IMR-90 (cell line): ENCODE results near the gene SLC9A7. TPM values are rescaled to one million over a fixed set of nuclear protein-coding genes. Genes with fewer than 3 reads are reported as not detected.

Experiments used
- ATAC-seq: fragments of 200-7000 bp; cut with Tn5 transposase; 2 replicates; pipeline ENCODE4 v1.9.1; 2020; ENCODE audit warnings: low read depth, mild to moderate bottlenecking, moderate library complexity
- BruUV-seq: library from RNA; stranded (reverse); fragments of 400-500 nt; replicated peaks from 2 replicates; lab custom pipeline; 2021; lab: Mats Ljungman, UMichigan
- CTCF ChIA-PET: fragments of 300-600 bp; formaldehyde crosslinking; extraction: SDS; loops from one replicate; lab custom pipeline; 2021; ENCODE audit warnings: antibody characterized with exemption; lab: Yijun Ruan, JAX
- POLR2A ChIA-PET: fragments of 300-600 bp; sonication (Branson Sonifier 250); formaldehyde crosslinking; loops from one replicate; lab custom pipeline; 2022; ENCODE audit warnings: antibody characterized with exemption; ENCODE audit not compliant: unreplicated experiment; lab: Charles Lee
- DNase-seq: peaks from one replicate; pipeline ENCODE4 v3.0.0; 2013
- H2AFZ ChIP-seq: replicated peaks from 2 replicates; pipeline ENCODE3; 2013; ENCODE audit warnings: low read length, mild to moderate bottlenecking; ENCODE audit not compliant: poor library complexity
- H2AK5ac ChIP-seq: 2 replicates; pipeline ENCODE4 v1.6.1; 2013; ENCODE audit warnings: low read depth, low read length, inconsistent platforms
- H2AK9ac ChIP-seq: replicated peaks from 2 replicates; pipeline ENCODE3; 2013; ENCODE audit warnings: mild to moderate bottlenecking, low read depth, low read length, moderate library complexity; ENCODE audit not compliant: poor library complexity
- H2BK120ac ChIP-seq: 2 replicates; pipeline ENCODE4 v1.6.1; 2013; ENCODE audit warnings: low read depth, low read length, inconsistent platforms
- H2BK15ac ChIP-seq: 3 replicates; pipeline ENCODE4 v1.6.1; 2013; ENCODE audit warnings: low read depth, low read length, inconsistent platforms
- H2BK20ac ChIP-seq: 2 replicates; pipeline ENCODE4 v1.6.1; 2013; ENCODE audit warnings: low read depth, mild to moderate bottlenecking, inconsistent platforms, low read length, moderate library complexity
- H2BK5ac ChIP-seq: 2 replicates; pipeline ENCODE4 v1.6.1; 2013; ENCODE audit warnings: mild to moderate bottlenecking, low read depth, low read length, inconsistent platforms; ENCODE audit not compliant: poor library complexity, severe bottlenecking
- H3K14ac ChIP-seq: replicated peaks from 2 replicates; pipeline ENCODE4 v1.6.1; 2013; ENCODE audit warnings: low read depth, low read length, inconsistent platforms
- H3K18ac ChIP-seq: 2 replicates; pipeline ENCODE4 v1.6.1; 2013; ENCODE audit warnings: low read depth, low read length, control low read depth
- H3K23ac ChIP-seq: 2 replicates; pipeline ENCODE4 v1.6.1; 2013; ENCODE audit warnings: low read depth, low read length, inconsistent platforms
- H3K27ac ChIP-seq: 2 replicates; pipeline ENCODE4 v1.5.1; 2013; ENCODE audit warnings: mild to moderate bottlenecking, control low read depth, low read length; ENCODE audit not compliant: insufficient read depth
- H3K27me3 ChIP-seq: 2 replicates; pipeline ENCODE4 v1.6.1; 2013; ENCODE audit warnings: low read length; ENCODE audit not compliant: control insufficient read depth, insufficient read depth
- H3K36me3 ChIP-seq: 2 replicates; pipeline ENCODE4 v1.6.1; 2013; ENCODE audit warnings: low read length, mixed read lengths; ENCODE audit not compliant: control insufficient read depth, insufficient read depth
- H3K4ac ChIP-seq: 2 replicates; pipeline ENCODE4 v1.6.1; 2013; ENCODE audit warnings: low read depth, low read length, inconsistent platforms
- H3K4me1 ChIP-seq: 2 replicates; pipeline ENCODE4 v1.6.1; 2013; ENCODE audit warnings: low read length, mixed read lengths; ENCODE audit not compliant: control insufficient read depth, insufficient read depth
- H3K4me2 ChIP-seq: 2 replicates; pipeline ENCODE4 v1.6.1; 2013; ENCODE audit warnings: low read depth, mild to moderate bottlenecking, control low read depth, low read length, moderate library complexity
- H3K4me3 ChIP-seq: 2 replicates; pipeline ENCODE4 v1.5.1; 2013; ENCODE audit warnings: low read depth, mild to moderate bottlenecking, control low read depth, low read length, moderate library complexity; ENCODE audit not compliant: insufficient read depth
- H3K56ac ChIP-seq: 2 replicates; pipeline ENCODE4 v1.6.1; 2013; ENCODE audit warnings: low read length, inconsistent platforms; ENCODE audit not compliant: insufficient read depth; ENCODE audit errors: extremely low read depth
- H3K79me1 ChIP-seq, 2 experiments: 2 replicates each; pipeline ENCODE4 v1.6.1; 2013; ENCODE audit warnings: low read length in 2 of 2, inconsistent platforms in 1 of 2, low read depth in 1 of 2
- H3K9ac ChIP-seq: 2 replicates; pipeline ENCODE4 v1.6.1; 2013; ENCODE audit warnings: low read depth, low read length, control low read depth
- H3K9me1 ChIP-seq: 2 replicates; pipeline ENCODE4 v1.6.1; 2013; ENCODE audit warnings: low read length, inconsistent platforms; ENCODE audit not compliant: insufficient read depth
- H3K9me3 ChIP-seq: 2 replicates; pipeline ENCODE4 v1.6.1; 2013; ENCODE audit warnings: low read length; ENCODE audit not compliant: control insufficient read depth, insufficient read depth
- H4K20me1 ChIP-seq: 2 replicates; pipeline ENCODE4 v1.6.1; 2013; ENCODE audit warnings: low read length, inconsistent platforms; ENCODE audit not compliant: insufficient read depth
- H4K5ac ChIP-seq: 2 replicates; pipeline ENCODE4 v1.6.1; 2013; ENCODE audit warnings: mild to moderate bottlenecking, low read depth, low read length, control low read depth
- H4K8ac ChIP-seq, 2 experiments: 2 replicates each; pipeline ENCODE4 v1.6.1; 2013; ENCODE audit warnings: low read depth in 2 of 2, low read length in 2 of 2, control low read depth in 1 of 2, inconsistent platforms in 1 of 2
- H4K91ac ChIP-seq: 2 replicates; pipeline ENCODE4 v1.6.1; 2013; ENCODE audit warnings: low read depth, low read length, inconsistent platforms; ENCODE audit not compliant: insufficient read depth
- BHLHE40 ChIP-seq: fragments of 150-350 bp; IDR thresholded peaks from 2 replicates; pipeline ENCODE4 v1.6.1; 2016; ENCODE audit warnings: mild to moderate bottlenecking, low read depth, low read length
- CEBPB ChIP-seq: IDR thresholded peaks from 2 replicates; pipeline ENCODE4 v1.6.1; 2012; ENCODE audit warnings: low read depth, low read length, improper control_type of control experiment
- ELK1 ChIP-seq: fragments of 150-350 bp; IDR thresholded peaks from 2 replicates; pipeline ENCODE4 v1.6.1; 2016; ENCODE audit warnings: low read depth, mild to moderate bottlenecking, low read length, moderate library complexity, borderline replicate concordance
- FOS ChIP-seq: fragments of 150-350 bp; IDR thresholded peaks from 2 replicates; pipeline ENCODE4 v1.6.1; 2016; ENCODE audit warnings: low read depth, low read length
- MAFK ChIP-seq: IDR thresholded peaks from 2 replicates; pipeline ENCODE4 v1.6.1; 2012; ENCODE audit warnings: low read depth, low read length, improper control_type of control experiment
- MAZ ChIP-seq: IDR thresholded peaks from 2 replicates; pipeline ENCODE4 v1.6.1; 2012; ENCODE audit warnings: low read depth, mild to moderate bottlenecking, low read length, improper control_type of control experiment, moderate library complexity, borderline replicate concordance
- MXI1 ChIP-seq: IDR thresholded peaks from 2 replicates; pipeline ENCODE4 v1.6.1; 2012; ENCODE audit warnings: low read depth, mild to moderate bottlenecking, low read length, moderate library complexity, borderline replicate concordance
- NFE2L2 ChIP-seq: fragments of 150-350 bp; IDR thresholded peaks from 2 replicates; pipeline ENCODE4 v1.6.1; 2016; ENCODE audit warnings: low read depth, mild to moderate bottlenecking, low read length
- POLR2A ChIP-seq: IDR thresholded peaks from 2 replicates; pipeline ENCODE4 v1.6.1; 2012; ENCODE audit warnings: mild to moderate bottlenecking, low read depth, low read length
- RAD21 ChIP-seq: IDR thresholded peaks from 2 replicates; pipeline ENCODE4 v1.6.1; 2012; ENCODE audit warnings: low read length, improper control_type of control experiment
- RCOR1 ChIP-seq: IDR thresholded peaks from 2 replicates; pipeline ENCODE4 v1.6.1; 2012; ENCODE audit warnings: mild to moderate bottlenecking, low read length, improper control_type of control experiment; ENCODE audit not compliant: insufficient replicate concordance
- RFX5 ChIP-seq: IDR thresholded peaks from 2 replicates; pipeline ENCODE4 v1.8.0; 2012; ENCODE audit warnings: low read depth, mild to moderate bottlenecking, low read length, moderate library complexity
- SMC3 ChIP-seq: fragments of 150-350 bp; IDR thresholded peaks from 2 replicates; pipeline ENCODE4 v1.6.1; 2016; ENCODE audit warnings: low read depth, mild to moderate bottlenecking, antibody characterized with exemption, low read length, moderate library complexity
- WGBS, 2 experiments: methylation state at CpG; one replicate each; pipeline versions ENCODE4 v1.1.5 to v1.1.7; 2013; ENCODE audit warnings: missing lambda C conversion rate in 2 of 2; ENCODE audit not compliant: insufficient read length in 1 of 2; ENCODE audit errors: extremely low coverage in 2 of 2; 5-methylcytosine and 5-hydroxymethylcytosine counted together
- dilution Hi-C: fragments of 300-500 bp; cut with HindIII; formaldehyde crosslinking; loops from one replicate; pipeline ENCODE4 v1.14.3; 2018; ENCODE audit warnings: low sequenced_read_pairs; ENCODE audit not compliant: unreplicated experiment
- in situ Hi-C: fragments of 300-500 bp; cut with MboI; formaldehyde crosslinking; loops from 3 replicates; pipeline ENCODE4 v1.14.3; 2019; ENCODE audit warnings: low sequenced_read_pairs, inconsistent platforms, mixed read lengths
- intact Hi-C: fragments of 100-400 bp; cut with micrococcal nuclease; formaldehyde crosslinking; loops from 2 replicates; pipeline ENCODE4 v1.10.0; 2022
- polyA plus RNA-seq, 3 experiments: library from polyadenylated mRNA; depleted of rRNA; stranded (reverse); fragments of >200 nt; gene quantifications; 2 replicates each; pipeline ENCODE4 v1.2.3, GENCODE V29; 2012; ENCODE audit warnings: low replicate concordance in 1 of 3
- total RNA-seq: library from RNA; depleted of rRNA; stranded (reverse); fragments of >200 nt; gene quantifications from 2 replicates; pipeline ENCODE4 v1.2.3, GENCODE V29; 2012
- TF ChIP-seq, protein P1 (sequence below): fragments of 150-350 bp; IDR thresholded peaks from 2 replicates; pipeline ENCODE4 v1.6.1; 2017; ENCODE audit warnings: mild to moderate bottlenecking, antibody characterized with exemption, low read length, low read depth
- TF ChIP-seq, protein P2 (sequence below): conservative IDR thresholded peaks from 2 replicates; pipeline ENCODE4 v1.5.1; 2012; ENCODE audit warnings: mild to moderate bottlenecking, low read depth, low read length, improper control_type of control experiment

The SLC9A7 gene
- total and polyA plus RNA-seq, 2 of the 4 experiments (the other 2 are of a cell fraction): 14.4 to 76.4 TPM

DNA sequence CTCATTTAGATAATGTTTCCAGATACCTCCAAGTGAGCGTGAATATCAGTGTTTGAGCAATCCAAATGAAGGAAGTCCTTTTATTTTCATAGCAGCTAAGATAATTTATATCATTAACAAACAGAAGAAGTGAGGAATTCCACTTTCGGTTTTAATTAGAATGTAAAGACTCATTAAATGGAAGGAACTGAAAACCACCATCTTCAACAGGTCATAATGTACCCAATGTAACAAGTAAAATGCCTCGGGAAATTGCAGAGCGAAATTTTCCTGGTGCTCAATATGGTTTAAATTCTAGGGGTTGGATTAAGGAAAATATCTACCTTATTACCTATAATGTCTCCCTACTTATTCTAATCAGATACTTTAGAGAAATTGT lies 33.9 kb upstream of the SLC9A7 start:
- no peak overlapping the region for H4K5ac ChIP-seq
- H3K23ac ChIP-seq: no peak overlapping the region
- no peak for DNase-seq
- no peak overlapping the region; a peak in 1 of 4 replicates for H4K8ac ChIP-seq
- H2BK5ac ChIP-seq: peak overlapping the region; percentile 85
- no peak overlapping the region for H3K27ac ChIP-seq
- ChIA-PET POLR2A (no interaction called here), CTCF (interaction anchor here (1.3 kb wide), 1 partner anchor 33 kb away, joined by 3 read pairs; no protein-coding TSS in a partner anchor)
- ATAC-seq: no peak
- peaks cover 3% of the 10 kb centered on the region; the same call in 1 of the 2 replicates for H3K9me1 ChIP-seq
- peak overlapping the region; percentile 27; the same call in 1 of the 2 replicates for H2BK20ac ChIP-seq
- H3K4ac ChIP-seq: peak overlapping the region; percentile 15; the same call in 1 of the 2 replicates
- H4K20me1 ChIP-seq: no peaks in the 10 kb centered on the region; the same call in 1 of the 2 replicates
- peak overlapping the region; percentile 74; the same call in 1 of the 2 replicates for H2BK120ac ChIP-seq
- H3K14ac ChIP-seq: no peak overlapping the region
- WGBS, 2 experiments: no CpG with 5 or more reads among the region's 4 CpGs
- peak overlapping the region; percentile 43; the same call in 1 of the 2 replicates for H3K4me2 ChIP-seq
- peak overlapping the region; percentile 45; the same call in 1 of the 2 replicates for H3K18ac ChIP-seq
- no peak overlapping the region for H2AK9ac ChIP-seq
- no peak overlapping the region for H4K91ac ChIP-seq
- dilution Hi-C loops (no loop called here), intact Hi-C loops (loop anchor here (1.0 kb wide), 1 partner anchor 33 kb away; the partner anchor contains the start of gene SLC9A7), in situ Hi-C loops (no loop called here)
- H3K56ac ChIP-seq: no peak overlapping the region
- H2BK15ac ChIP-seq: no peak overlapping the region
- no peak overlapping the region for H3K9ac ChIP-seq
- no peak overlapping the region for H2AFZ ChIP-seq
- H3K27me3 ChIP-seq: no peaks in the 10 kb centered on the region
- H3K9me3 ChIP-seq: no peaks in the 10 kb centered on the region
- H2AK5ac ChIP-seq: no peak overlapping the region
- no peaks in the 10 kb centered on the region for H3K36me3 ChIP-seq
- TF ChIP-seq CEBPB: no peak
- no peak for TF ChIP-seq BHLHE40
- TF ChIP-seq, protein P1, sequence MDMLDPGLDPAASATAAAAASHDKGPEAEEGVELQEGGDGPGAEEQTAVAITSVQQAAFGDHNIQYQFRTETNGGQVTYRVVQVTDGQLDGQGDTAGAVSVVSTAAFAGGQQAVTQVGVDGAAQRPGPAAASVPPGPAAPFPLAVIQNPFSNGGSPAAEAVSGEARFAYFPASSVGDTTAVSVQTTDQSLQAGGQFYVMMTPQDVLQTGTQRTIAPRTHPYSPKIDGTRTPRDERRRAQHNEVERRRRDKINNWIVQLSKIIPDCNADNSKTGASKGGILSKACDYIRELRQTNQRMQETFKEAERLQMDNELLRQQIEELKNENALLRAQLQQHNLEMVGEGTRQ: no peak
- no peak for TF ChIP-seq ELK1
- TF ChIP-seq POLR2A: no peak
- no peak for TF ChIP-seq FOS
- TF ChIP-seq RCOR1: no peak
- no peak for TF ChIP-seq MXI1
- no peak for TF ChIP-seq MAZ
- TF ChIP-seq RFX5: no peak
- TF ChIP-seq NFE2L2: no peak
- TF ChIP-seq RAD21: no peak
- TF ChIP-seq, protein P2, sequence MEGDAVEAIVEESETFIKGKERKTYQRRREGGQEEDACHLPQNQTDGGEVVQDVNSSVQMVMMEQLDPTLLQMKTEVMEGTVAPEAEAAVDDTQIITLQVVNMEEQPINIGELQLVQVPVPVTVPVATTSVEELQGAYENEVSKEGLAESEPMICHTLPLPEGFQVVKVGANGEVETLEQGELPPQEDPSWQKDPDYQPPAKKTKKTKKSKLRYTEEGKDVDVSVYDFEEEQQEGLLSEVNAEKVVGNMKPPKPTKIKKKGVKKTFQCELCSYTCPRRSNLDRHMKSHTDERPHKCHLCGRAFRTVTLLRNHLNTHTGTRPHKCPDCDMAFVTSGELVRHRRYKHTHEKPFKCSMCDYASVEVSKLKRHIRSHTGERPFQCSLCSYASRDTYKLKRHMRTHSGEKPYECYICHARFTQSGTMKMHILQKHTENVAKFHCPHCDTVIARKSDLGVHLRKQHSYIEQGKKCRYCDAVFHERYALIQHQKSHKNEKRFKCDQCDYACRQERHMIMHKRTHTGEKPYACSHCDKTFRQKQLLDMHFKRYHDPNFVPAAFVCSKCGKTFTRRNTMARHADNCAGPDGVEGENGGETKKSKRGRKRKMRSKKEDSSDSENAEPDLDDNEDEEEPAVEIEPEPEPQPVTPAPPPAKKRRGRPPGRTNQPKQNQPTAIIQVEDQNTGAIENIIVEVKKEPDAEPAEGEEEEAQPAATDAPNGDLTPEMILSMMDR: no peak
- TF ChIP-seq MAFK: no peak
- no peak for TF ChIP-seq SMC3
- no TSS peak for BruUV-seq
- no peak overlapping the region for H3K4me3 ChIP-seq
- peaks cover 8% of the 10 kb centered on the region for H3K4me1 ChIP-seq
- no peaks in the 10 kb centered on the region for H3K79me1 ChIP-seq
